Measurements from ENCODE around the gene GPR82.
"Not testable (repeated sequence)": the region's sequence is repeated elsewhere in the genome, so short reads cannot be mapped to it uniquely, and the experiment has no call there.

GPR82 gene

GRCh38 chrX:41723826-41724225 is at the start of gene GPR82:
Gene GPR82, plus strand, starts transcription at chrX:41724181. Its CDS starts 2,846 bp downstream, at chrX:41727027.
- ATAC-seq, result no peak
- DNase-seq, result no peak

DNA sequence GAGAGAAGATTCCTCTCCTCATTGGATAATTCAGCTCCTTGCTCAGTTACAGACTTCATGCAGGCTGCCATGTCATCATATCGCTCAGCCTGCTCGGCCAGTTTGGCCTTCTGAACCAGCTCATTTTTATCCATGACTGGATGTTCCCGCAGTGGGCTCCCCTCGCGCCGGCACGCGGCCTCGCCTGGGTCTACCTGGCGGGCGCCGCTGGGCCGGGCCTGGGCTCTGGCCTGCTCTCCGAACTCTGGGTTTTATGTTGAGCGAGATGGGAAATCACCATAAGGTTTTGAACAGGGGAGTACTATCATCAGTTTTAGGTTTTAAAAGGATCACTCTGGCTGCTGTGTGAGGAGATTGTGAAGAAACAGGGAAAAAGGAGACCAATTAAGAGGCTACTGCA is 47.6 kb upstream of the GPR82 start:
- not testable (repeated sequence) for DNase-seq, ATAC-seq

GRCh38 chrX:41677183-41678060 is 46.6 kb upstream of the GPR82 start:
- ATAC-seq (no peak), DNase-seq (no peak)

- ATAC-seq (no peak), DNase-seq (no peak)
Measured at GRCh38 chrX:41684138-41684537, 39.8 kb upstream of the GPR82 start.

GRCh38 chrX:41684940-41685339 is 39.0 kb upstream of the GPR82 start:
- ATAC-seq (no peak), DNase-seq (no peak)

DNA sequence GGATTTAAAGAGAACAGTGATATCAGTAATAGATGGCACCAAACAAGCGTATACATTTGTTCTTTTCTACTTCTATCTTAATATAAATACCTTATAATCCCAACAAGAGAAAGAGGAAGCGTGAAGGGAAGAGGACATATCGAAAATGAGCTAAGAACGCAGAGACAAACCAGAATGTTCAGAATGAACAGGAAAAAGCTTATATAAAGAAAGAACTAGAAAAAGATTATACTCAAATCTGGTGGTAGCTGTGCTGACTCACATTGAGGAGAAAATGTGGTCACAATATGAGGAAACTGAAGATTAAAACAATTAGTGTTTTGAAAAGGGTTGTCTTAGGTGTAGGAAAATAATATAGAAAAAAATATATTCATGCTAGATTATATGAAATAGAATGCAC is 37.2 kb upstream of the GPR82 start:
- no peak for ATAC-seq

DNA sequence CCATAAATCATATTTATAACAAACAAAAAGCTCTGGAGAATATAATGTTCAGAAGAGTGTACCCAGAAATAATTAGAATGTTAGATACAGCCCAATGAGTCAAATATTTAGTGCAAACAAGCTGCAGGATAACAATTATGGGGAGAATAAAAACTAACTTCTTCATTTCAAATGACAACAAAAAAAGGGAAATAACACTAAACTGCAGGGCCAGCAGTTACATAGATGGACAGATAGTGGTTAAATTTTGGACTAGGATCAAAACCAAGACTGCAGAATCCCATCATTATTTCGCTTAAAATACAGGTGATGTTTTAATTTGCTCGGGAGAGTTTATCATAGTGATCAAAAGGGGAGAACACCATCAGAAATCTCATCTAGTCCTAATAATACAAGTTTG is 35.8 kb upstream of the GPR82 start:
- ATAC-seq, result no peak
- DNase-seq, result no peak

More for the DNA sequence above, 37.2 kb upstream of the GPR82 start:
- DNase-seq, result no peak

DNA sequence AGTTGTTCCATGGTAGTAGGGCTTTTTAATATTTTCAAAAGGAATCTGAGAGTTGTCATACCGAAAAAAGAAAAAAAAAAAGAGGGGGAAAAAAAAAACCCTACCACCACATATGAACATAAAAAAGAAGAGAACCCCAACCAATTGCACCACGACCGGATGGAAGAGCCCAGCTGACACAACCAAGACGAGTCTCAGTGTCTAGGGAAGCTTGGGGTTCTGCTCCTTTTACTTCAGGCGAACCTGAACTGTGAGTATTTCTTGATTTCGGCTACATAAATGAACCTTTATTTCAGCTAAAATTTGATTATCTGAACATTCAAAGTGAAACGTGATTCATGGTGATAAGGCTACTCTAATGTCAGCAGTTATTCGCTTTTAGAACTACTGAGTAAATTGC is 35.1 kb upstream of the GPR82 start, which contains the start of gene GPR34:
Gene GPR34, plus strand, starts transcription at position 139 of the 400 bp plus-strand sequence. CDS start 6,661 bp downstream, outside the sequence.
- DNase-seq (no peak), ATAC-seq (peak; percentile 93)

- ATAC-seq (no peak), DNase-seq (no peak)
Measured at GRCh38 chrX:41689711-41690110, 34.3 kb upstream of the GPR82 start.

DNA sequence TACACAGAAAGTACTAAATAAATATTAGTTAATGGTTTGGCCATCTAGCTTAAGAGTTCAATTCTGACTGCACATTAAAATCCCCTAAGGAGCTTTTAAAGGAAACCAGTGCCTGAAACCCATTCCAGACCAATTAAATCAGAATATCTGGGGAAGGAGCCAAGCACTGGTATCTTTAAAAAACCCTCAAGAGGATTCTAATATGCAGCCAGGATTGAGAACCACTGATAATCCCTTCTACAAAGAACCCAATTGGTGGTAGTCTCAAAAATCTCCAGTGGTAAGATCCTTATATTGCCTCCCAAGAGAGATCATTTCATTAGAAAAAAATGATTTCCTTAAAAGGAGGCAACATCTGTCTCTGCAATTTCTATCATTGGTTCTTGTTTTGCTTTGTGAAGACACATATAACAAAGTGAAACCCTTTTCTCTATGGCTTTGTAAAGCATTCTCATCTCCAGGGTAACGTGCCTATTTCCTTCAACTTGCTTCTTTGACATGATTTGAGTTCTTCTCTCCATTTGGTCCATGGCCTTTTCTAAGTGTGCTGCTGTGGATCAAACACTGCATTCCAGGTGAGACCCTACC is 31.7 kb upstream of the GPR82 start:
- no peak for ATAC-seq

DNA sequence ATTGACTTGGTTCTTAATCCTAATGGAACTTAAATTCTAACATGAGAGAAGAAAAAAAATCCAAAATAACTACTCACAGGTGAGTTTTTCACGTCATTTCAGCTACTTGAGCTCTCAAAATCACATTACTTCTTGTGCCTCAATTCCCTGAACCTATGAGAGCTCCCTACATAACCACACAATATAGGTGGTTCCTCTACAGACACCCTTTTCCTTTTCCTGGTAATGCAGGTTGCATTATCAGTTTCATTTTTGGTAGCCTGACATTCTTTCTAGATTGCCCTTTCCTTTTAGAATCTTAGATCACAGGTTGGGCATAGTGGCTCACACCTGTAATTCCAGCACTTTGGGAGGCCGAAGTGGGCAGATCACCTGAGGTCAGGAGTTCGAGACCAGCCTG is 31.0 kb upstream of the GPR82 start:
- DNase-seq, result no peak
- ATAC-seq, result no peak

More for the DNA sequence above, 31.7 kb upstream of the GPR82 start:
- no peak for DNase-seq

GRCh38 chrX:41695426-41695825 is 28.6 kb upstream of the GPR82 start:
- ATAC-seq, result peak; percentile 63
- no peak for DNase-seq

DNA sequence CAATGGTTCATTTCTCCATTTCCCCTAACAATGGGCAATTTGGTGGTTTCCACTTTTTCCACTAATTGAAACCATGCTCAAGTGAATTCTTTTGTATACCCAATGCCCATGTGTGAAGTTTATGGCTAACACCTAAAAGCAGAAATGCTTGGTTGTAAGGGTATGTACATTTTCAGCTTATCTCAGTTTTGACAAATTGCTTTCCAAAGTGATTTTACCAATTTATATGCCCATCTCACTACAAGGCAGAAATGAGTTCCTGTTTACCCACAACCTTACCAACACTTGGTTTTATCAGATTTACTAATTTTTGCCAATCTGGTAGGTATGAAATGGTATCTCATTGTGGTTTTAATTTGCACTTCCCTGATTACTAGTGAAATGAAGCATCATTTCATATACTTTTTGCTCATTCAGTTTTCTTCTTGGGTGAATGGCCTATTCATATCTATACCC is 20.4 kb upstream of the GPR82 start:
- ATAC-seq (peak; percentile 63), DNase-seq (no peak)

GRCh38 chrX:41705042-41705441 is 18.9 kb upstream of the GPR82 start:
- ATAC-seq, result no peak
- DNase-seq, result no peak

GRCh38 chrX:41705680-41706374 is 18.2 kb upstream of the GPR82 start:
- no peak for ATAC-seq
- no peak for DNase-seq

DNA sequence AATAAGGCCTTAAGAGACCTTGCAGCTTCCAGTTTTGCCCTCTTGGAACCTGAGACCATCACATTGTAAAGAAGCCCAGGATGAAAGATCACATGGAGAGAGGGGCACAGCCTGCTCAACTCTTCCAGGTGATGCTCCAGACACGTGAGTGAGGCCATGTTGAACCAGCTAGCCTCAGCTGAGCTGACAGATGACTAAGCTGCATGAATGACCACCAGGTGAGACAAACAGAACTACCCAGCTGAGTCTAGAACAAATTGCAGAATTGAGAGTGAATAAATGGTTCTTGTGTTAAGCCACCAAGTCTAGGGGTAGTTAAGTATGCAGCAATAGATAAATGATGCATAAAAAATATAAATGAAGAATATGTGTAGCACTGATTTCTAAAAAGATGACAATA is 16.8 kb upstream of the GPR82 start:
- DNase-seq (no peak), ATAC-seq (no peak)

GRCh38 chrX:41708486-41708885 is 15.5 kb upstream of the GPR82 start:
- DNase-seq (no peak), ATAC-seq (no peak)

DNA sequence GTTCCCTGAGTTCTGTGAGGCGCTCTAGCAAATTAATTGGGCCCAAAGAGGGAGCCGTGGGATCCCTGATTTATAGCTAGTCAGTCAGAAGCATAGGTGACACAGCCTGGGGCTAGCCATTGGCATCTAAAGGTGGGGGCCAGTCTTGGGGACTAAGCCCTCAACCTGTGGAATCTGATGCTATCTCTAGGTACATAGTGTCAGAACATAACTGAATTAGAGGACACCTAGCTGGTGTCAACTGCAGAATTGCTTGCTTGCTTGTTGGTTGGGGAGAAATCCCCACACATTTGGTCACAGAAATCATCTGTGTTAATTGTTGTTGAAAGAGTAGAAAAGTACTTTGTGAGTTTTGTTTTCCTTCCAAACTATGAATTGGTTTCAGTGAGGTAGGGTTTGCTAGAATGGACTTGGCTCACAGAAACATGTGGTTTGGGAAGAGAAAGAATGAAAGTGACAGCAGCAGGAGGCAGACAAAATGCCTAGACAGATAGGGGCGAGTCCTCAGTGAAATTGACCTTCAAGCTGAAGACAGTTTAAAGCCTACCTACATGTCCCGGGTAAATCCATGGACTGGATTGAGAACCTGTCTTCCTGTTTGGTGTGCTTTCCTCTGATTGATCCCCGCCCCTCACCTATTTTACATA is 12.8 kb upstream of the GPR82 start:
- DNase-seq, result no peak
- no peak for ATAC-seq

DNA sequence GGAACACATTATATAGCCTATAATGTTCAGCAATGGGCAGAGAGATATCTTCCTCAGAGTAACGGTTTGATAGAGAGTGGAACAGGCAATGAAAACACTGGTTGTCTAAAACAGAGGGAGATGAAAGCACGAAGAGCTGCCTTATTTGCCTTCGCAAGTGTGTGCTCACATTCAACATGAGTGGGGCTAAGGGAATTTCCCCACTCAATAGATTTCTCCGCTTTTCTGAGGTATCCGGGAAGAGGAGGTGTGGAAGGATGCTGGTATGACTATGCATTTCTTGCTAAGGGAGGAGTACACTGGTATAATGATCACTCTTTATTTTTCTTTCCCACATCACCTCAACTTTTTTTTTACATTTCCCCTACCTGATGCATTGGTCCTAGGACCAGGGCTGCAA is 7.8 kb upstream of the GPR82 start:
- no peak for DNase-seq
- no peak for ATAC-seq

- ATAC-seq (no peak), DNase-seq (no peak)
Measured at GRCh38 chrX:41716767-41717473, 7.1 kb upstream of the GPR82 start.

DNA sequence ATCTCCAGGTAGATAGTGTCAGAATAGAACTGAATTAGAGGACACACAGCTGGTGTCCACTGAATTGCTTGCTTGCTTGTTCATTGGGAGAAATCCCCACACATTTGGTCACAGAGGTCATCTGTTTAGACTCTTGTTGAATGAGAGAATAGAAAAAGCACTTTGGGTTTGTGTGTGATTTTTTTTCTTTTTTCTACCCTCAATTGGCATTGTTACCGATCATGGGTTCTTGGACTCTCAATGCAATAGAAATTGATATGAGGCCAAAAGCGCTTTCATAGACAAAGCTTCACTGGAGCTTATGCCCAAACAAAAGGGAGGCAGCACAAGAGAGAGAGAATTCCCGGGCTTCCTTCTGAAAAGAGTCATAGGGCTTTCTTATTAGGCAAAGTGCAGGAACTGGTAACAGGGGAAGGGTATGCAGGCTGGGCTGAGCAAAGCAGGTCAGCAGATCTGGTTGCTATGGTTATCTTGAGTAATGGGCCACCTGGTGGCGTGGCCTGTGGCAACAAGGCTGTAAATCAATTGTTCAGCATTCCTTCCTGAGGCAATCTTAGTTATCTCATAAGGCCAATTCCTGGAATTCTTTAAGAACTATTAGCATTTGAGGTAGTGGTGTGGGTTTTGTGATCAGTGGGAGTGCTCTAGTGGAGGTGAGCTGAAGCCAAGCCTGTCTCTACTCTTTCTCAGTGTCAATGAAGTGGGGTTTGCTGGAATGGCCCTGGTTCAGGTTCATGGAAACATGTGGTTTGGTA is 5.3 kb upstream of the GPR82 start:
- ATAC-seq (no peak), DNase-seq (no peak)
